Measurements from ENCODE around the gene ZC4H2.
"Not testable (repeated sequence)": the region's sequence is repeated elsewhere in the genome, so short reads cannot be mapped to it uniquely, and the experiment has no call there.

The ZC4H2 gene, protein sequence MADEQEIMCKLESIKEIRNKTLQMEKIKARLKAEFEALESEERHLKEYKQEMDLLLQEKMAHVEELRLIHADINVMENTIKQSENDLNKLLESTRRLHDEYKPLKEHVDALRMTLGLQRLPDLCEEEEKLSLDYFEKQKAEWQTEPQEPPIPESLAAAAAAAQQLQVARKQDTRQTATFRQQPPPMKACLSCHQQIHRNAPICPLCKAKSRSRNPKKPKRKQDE

DNA sequence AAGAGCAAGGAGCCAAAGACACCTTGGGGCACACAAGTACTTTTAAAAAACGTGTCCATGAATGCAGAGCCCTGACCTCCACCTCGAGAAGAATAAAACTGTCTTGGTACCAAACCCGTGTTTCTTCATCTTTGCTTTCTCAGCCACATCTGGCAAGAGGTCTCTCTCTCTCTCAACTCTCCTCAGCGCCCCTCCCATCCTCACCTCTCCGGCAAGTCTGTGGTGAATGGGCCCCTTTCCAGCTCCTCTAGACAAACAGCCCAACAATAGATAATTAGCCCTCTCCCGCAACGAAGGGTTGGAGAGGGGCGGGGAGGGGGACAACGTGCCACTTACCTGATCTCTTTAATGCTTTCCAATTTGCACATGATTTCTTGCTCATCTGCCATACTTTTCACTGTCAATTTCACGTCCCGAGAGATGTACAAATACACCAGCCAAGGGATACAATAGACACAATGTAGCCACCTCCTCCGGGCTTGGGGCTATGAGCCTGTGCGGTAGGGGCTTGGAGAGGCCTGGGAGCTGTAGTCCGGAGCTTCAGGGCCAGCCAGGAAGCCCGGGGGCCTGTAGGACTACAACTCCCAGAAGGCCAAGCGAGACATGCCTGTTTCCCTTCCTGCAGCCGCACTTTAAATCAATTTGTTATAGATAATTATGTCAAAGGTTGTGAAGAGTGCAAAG is at the start of gene ZC4H2:
ZC4H2 (minus strand) TSS at position 462 of the 684 bp plus-strand sequence; CDS start at position 389, 73 bp downstream.
- peak within 1 kb of the TSS in 9 of 11 experiments; percentile 35 to 80 (median 74); a peak in 19 of 22 replicates for H3K27ac ChIP-seq
- peaks cover 11 to 56% (median 45%) of the 10 kb centered on the region in 11 experiments; a peak in 21 of 22 replicates for H3K27me3 ChIP-seq
- H3K9ac ChIP-seq, result peak within 1 kb of the TSS; percentile 58 to 82 (median 77)
- H3K4me3 ChIP-seq, result peak within 1 kb of the TSS; percentile 58 to 78 (median 69)
- peaks cover 0 to 16% (median 11%) of the 10 kb centered on the region in 11 experiments; a peak in 15 of 22 replicates for H3K36me3 ChIP-seq
- no peaks in the 10 kb centered on the region for H4K20me1 ChIP-seq
- H3K4me1 ChIP-seq, result peaks cover 4 to 9% (median 8%) of the 10 kb centered on the region in 10 experiments; a peak in 15 of 20 replicates
- TF ChIP-seq Cebpa-rat (IDR thresholded peaks at IDR 0.05), result no peak
- peak within 1 kb of the TSS; percentile 43 to 76 (median 69) for H3K4me2 ChIP-seq
- H3K9me3 ChIP-seq (replicated peaks in 1 of 11), result peaks cover 15 to 34% (median 22%) of the 10 kb centered on the region in 11 experiments

DNA sequence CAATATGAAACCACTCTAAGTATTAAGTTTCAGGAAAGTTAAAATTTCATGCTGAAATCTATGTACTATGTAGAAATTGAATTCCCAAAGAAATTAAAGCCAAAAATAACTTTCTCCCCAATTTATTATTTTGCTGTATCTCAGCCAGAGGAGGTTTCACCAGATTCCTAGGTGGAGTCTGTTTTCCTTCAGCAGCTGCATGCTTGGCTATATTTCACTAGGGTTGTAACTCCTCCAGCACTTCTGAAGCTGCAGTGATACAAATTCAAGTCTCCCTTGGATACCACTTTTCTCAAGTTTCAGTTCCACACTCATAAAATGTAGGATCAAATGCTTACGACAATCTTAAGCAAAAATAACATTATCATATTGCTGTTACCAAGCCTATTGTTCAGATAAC is 41.2 kb upstream of the ZC4H2 start:
- H3K9ac ChIP-seq, result no peak overlapping the region
- H3K4me3 ChIP-seq, result no peak overlapping the region
- H3K4me1 ChIP-seq, result no peaks in the 10 kb centered on the region
- H3K27ac ChIP-seq, result no peak overlapping the region
- TF ChIP-seq Cebpa-rat (IDR thresholded peaks at IDR 0.05), result no peak
- peaks cover 0 to 19% (median 10%) of the 10 kb centered on the region in 11 experiments; a peak in 12 of 22 replicates for H3K9me3 ChIP-seq (replicated peaks in 1 of 11)
- no peaks in the 10 kb centered on the region for H4K20me1 ChIP-seq
- peaks cover 0 to 69% (median 40%) of the 10 kb centered on the region in 11 experiments; a peak in 19 of 22 replicates for H3K27me3 ChIP-seq
- H3K36me3 ChIP-seq, result no peaks in the 10 kb centered on the region
- H3K4me2 ChIP-seq, result no peak overlapping the region

DNA sequence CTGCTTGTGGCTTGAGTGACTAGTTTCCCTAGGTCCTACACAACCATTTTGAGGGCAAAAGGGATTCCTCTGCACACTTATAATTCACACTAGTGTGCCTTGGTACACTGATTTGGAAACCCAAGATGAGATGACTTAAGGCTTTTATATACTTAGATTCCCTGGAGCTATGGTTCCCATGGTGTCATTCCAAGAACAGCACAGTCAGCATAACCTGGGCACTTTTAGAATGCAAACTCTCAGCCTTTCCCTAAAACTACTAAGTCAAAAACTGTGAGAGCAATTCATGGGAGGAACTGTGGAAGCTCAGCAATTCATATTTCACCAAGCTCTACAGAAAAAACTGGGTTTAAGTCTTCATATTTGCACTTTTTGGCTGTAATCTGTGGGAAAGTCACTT is 38.0 kb upstream of the ZC4H2 start:
- Histone ChIP-seq H3K4me3 (no peak overlapping the region), H3K4me2 (no peak overlapping the region), H3K9me3 (replicated peaks in 1 of 11) (peaks cover 0 to 14% (median 9%) of the 10 kb centered on the region in 11 experiments; a peak in 10 of 22 replicates), H3K9ac (no peak overlapping the region), H3K4me1 (no peaks in the 10 kb centered on the region), H3K27ac (no peak overlapping the region), H3K27me3 (peaks cover 4 to 68% (median 45%) of the 10 kb centered on the region in 11 experiments; a peak in 19 of 22 replicates), H4K20me1 (no peaks in the 10 kb centered on the region), H3K36me3 (no peaks in the 10 kb centered on the region)
- no peak for TF ChIP-seq Cebpa-rat (IDR thresholded peaks at IDR 0.05)

DNA sequence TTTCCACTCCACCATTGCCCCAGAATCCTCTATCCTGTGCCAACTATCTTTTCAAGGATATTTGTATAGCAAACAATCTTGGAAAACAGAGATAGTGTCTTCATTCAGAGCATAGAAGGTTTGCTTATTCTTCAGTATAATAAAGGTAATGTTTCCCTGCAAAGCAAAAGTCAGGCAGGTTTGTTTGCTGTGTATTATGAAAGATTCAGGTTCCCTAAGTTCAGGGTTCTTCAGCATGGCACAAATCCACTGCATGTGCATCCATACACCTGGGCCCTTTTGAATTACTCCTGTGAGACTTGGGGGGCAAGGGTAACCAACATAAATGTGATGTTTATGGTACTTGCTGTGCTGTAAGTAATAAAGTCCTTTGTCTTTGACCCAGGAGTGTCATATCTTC is 33.2 kb upstream of the ZC4H2 start:
- Histone ChIP-seq H3K9me3 (replicated peaks in 1 of 11) (peaks cover 0 to 14% (median 6%) of the 10 kb centered on the region in 11 experiments; a peak in 9 of 22 replicates), H3K4me3 (no peak overlapping the region), H3K27ac (no peak overlapping the region), H3K9ac (no peak overlapping the region), H3K36me3 (no peaks in the 10 kb centered on the region), H4K20me1 (no peaks in the 10 kb centered on the region), H3K4me1 (no peaks in the 10 kb centered on the region), H3K27me3 (peaks cover 4 to 54% (median 45%) of the 10 kb centered on the region in 11 experiments; a peak in 20 of 22 replicates), H3K4me2 (no peak overlapping the region)
- no peak for TF ChIP-seq Cebpa-rat (IDR thresholded peaks at IDR 0.05)

DNA sequence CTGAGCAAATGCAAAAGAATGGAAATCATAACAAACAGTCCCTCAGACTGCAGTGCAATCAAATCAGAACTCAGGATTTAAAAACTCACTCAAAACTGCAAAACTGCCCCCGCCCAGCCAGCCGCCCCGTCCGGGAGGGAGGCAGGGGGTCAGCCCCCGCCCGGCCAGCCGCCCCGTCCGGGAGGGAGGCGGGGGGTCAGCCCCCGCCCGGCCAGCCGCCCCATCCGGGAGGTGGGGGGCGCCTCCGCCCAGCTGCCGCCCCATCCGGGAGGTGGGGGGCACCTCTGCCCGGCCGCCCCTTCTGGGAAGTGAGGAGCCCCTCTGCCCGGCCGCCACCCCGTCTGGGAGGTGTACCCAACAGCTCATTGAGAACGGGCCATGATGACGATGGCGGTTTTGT is 26.0 kb upstream of the ZC4H2 start:
- Histone ChIP-seq H3K9me3 (replicated peaks in 1 of 11) (peaks cover 40 to 73% (median 54%) of the 10 kb centered on the region in 11 experiments), H3K27me3 (peaks cover 5 to 46% (median 31%) of the 10 kb centered on the region in 11 experiments)
- H3K9ac ChIP-seq, H3K27ac ChIP-seq, H3K4me1 ChIP-seq, H3K4me2 ChIP-seq, H3K36me3 ChIP-seq, H4K20me1 ChIP-seq, H3K4me3 ChIP-seq: not testable (repeated sequence)

DNA sequence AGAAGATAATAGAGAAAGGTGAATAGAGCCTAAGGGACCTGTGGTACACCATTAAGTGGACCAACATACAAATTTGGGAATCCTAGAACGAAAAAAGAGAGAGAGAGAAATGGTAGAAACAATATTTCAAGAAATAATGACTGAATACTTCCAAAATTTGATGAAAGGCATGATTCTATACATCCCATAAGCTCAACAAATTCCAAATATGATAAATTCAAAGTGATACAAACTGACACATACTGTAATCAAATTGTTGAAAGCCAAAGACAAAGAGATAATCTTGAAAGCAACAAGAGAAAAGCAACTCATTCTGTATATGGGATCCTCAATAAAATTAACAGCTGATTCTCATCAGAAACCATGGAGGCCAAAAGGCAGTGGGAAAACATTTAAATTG is 20.6 kb upstream of the ZC4H2 start:
- H3K4me1 ChIP-seq, result no peaks in the 10 kb centered on the region
- H4K20me1 ChIP-seq, result no peaks in the 10 kb centered on the region
- no peak overlapping the region for H3K4me3 ChIP-seq
- H3K27me3 ChIP-seq, result peaks cover 0 to 55% (median 36%) of the 10 kb centered on the region in 11 experiments; a peak in 16 of 22 replicates
- no peak for TF ChIP-seq Cebpa-rat (IDR thresholded peaks at IDR 0.05)
- no peak overlapping the region for H3K4me2 ChIP-seq
- peaks cover 25 to 41% (median 32%) of the 10 kb centered on the region in 11 experiments for H3K9me3 ChIP-seq (replicated peaks in 1 of 11)
- no peak overlapping the region for H3K9ac ChIP-seq
- no peaks in the 10 kb centered on the region for H3K36me3 ChIP-seq
- no peak overlapping the region for H3K27ac ChIP-seq

DNA sequence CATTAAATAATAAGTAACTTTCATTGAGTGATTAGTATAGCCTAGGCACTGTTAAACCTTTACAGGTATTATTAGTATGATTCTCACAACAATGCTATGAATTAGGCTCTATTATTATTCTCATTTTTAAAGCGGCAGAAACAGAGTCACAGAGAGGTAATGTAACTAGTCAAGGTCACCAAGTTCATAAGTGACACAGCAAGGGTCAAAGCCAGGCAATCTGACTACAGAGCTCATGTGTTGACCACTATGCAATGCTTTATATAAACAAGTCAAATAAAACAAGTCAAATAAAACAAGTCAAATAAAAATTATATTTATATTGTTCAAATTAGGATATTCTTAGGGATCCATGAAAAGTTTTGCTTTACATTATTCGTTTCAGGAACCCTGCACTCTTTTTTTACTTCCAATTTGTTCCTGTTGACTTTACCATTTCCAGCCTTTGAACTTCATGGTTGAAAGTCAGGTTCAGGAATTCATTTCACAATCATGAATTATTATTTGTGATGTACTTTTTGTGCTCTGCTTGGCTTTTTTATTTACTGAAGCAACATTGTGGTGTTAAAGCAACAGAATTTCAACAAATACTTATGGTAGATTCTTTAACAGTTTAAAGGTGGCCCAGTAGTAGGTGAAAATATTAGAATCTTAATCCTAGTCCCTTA is 18.0 kb upstream of the ZC4H2 start:
- no peak overlapping the region for H3K9ac ChIP-seq
- no peaks in the 10 kb centered on the region for H3K4me1 ChIP-seq
- H3K27me3 ChIP-seq, result peaks cover 0 to 59% (median 30%) of the 10 kb centered on the region in 11 experiments; a peak in 17 of 22 replicates
- no peak overlapping the region for H3K4me3 ChIP-seq
- no peak for TF ChIP-seq Cebpa-rat (IDR thresholded peaks at IDR 0.05)
- H3K9me3 ChIP-seq (replicated peaks in 1 of 11), result peaks cover 4 to 17% (median 10%) of the 10 kb centered on the region in 11 experiments
- no peak overlapping the region for H3K4me2 ChIP-seq
- no peaks in the 10 kb centered on the region for H4K20me1 ChIP-seq
- no peak overlapping the region for H3K27ac ChIP-seq
- no peaks in the 10 kb centered on the region for H3K36me3 ChIP-seq

DNA sequence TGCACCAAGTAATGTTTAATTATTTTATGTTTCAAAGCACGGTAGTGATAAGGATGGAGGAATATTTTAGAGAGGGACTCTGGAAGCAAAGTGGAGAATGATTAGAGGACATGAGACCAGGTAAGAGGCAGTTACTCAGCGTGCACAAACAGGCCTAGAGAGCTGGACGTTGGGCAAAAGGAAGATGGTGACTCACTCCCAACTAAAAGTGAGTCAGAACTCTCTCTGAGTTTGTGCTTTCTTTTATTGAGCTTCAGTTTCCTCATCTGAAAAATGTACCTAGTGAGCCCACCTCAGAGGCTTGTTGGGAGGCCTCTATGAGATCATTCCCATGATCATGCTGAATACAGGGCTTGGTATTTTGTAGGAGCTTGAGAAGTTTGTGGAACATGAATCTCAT is 1.6 kb upstream of the ZC4H2 start:
- Histone ChIP-seq H3K9me3 (replicated peaks in 1 of 11) (peaks cover 0 to 17% (median 6%) of the 10 kb centered on the region in 11 experiments; a peak in 10 of 22 replicates), H3K27me3 (peaks cover 4 to 49% (median 35%) of the 10 kb centered on the region in 11 experiments; a peak in 19 of 22 replicates), H3K27ac (no peak overlapping the region), H4K20me1 (no peaks in the 10 kb centered on the region), H3K36me3 (no peaks in the 10 kb centered on the region), H3K4me2 (no peak overlapping the region), H3K4me3 (no peak overlapping the region), H3K4me1 (peaks cover 4 to 9% (median 8%) of the 10 kb centered on the region in 10 experiments; a peak in 15 of 20 replicates), H3K9ac (no peak overlapping the region)
- TF ChIP-seq Cebpa-rat (IDR thresholded peaks at IDR 0.05), result no peak

DNA sequence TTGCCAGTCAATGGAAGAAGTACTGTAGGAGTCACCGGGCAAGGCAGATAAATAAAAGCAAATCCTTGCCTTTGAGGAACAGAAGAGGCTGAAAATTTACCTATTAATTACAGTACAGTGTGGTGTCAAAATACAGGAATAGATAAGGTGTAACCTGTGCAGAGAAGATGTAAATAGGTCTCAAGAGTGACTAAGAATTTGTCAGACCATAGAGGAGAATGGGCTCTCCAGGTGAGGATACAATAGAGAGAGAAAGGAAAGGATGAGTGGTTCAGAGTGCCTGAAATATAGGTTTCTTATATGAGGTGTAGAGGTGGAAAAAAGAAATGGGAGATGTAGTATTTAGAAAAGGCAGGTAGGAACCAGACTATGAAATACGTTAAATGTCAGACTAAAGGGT is 801 bp upstream of the ZC4H2 start:
- Histone ChIP-seq H3K27ac (no peak overlapping the region), H3K27me3 (peaks cover 6 to 56% (median 41%) of the 10 kb centered on the region in 11 experiments; a peak in 21 of 22 replicates), H3K9ac (no peak overlapping the region), H3K36me3 (peaks cover 0 to 7% (median 4%) of the 10 kb centered on the region in 11 experiments; a peak in 13 of 22 replicates), H4K20me1 (no peaks in the 10 kb centered on the region), H3K4me3 (peak overlapping the region in 2 of 10 experiments; percentile 75 to 78; a peak in 4 of 20 replicates), H3K9me3 (replicated peaks in 1 of 11) (peaks cover 6 to 24% (median 13%) of the 10 kb centered on the region in 11 experiments), H3K4me1 (peaks cover 4 to 9% (median 8%) of the 10 kb centered on the region in 10 experiments; a peak in 15 of 20 replicates), H3K4me2 (peak overlapping the region in 8 of 11 experiments; percentile 32 to 70 (median 48); a peak in 7 of 22 replicates)
- no peak for TF ChIP-seq Cebpa-rat (IDR thresholded peaks at IDR 0.05)

Measured in BLaER1 treated with 17β-estradiol and CSF1 and Interleukin-3, amounts not matched to agents 10 nM and 100 nM (cell line).